H1 (cell line): ENCODE results near the gene TRAF3IP3. TPM values are rescaled to one million over a fixed set of nuclear protein-coding genes. Genes with fewer than 3 reads are reported as not detected.

Experiments
- BACH1 ChIP-seq: IDR thresholded peaks from 2 replicates; pipeline ENCODE4 v1.6.1; 2012; ENCODE audit warnings: low read length, improper control_type of control experiment
- GTF2F1 ChIP-seq: IDR thresholded peaks from 2 replicates; pipeline ENCODE4 v1.6.1; 2012; ENCODE audit warnings: low read depth, low read length, improper control_type of control experiment, borderline replicate concordance
- KDM5A ChIP-seq: fragments of 200-600 bp; IDR thresholded peaks from 2 replicates; pipeline ENCODE4 v1.7.1; 2012; ENCODE audit warnings: mild to moderate bottlenecking, low read length, inconsistent platforms, mixed read lengths
- NRF1 ChIP-seq: IDR thresholded peaks from 2 replicates; pipeline ENCODE4 v1.6.1; 2011; ENCODE audit warnings: mild to moderate bottlenecking, low read depth, low read length, improper control_type of control experiment
- POLR2AphosphoS5 ChIP-seq: IDR thresholded peaks from 2 replicates; pipeline ENCODE4 v1.6.1; 2011; ENCODE audit warnings: low read depth, low read length
- SP1 ChIP-seq: IDR thresholded peaks from 2 replicates; pipeline ENCODE4 v1.6.1; 2011; ENCODE audit warnings: low read depth, low read length
- polyA plus RNA-seq, 7 experiments: library from polyadenylated mRNA; depleted of rRNA in 3 of 7; stranded (reverse) in 5 of 7; unstranded in 2 of 7; fragments of >200 nt in 5 of 7; fragments of 200-250 nt in 2 of 7; gene quantifications; 1 replicate in 5 of 7; 2 replicates in 1 of 7; 4 replicates in 1 of 7; pipeline versions ENCODE4 v1.2.1 to v1.2.3, GENCODE V29; 2011 to 2013; ENCODE audit warnings: missing spikeins in 2 of 7, mixed read lengths in 2 of 7
- total RNA-seq: library from RNA; stranded (reverse); fragmentation: NEBNext Ultra II Directional; extraction: Animal tissue kit (Norgen Biotek cat#: 25700); gene quantifications from 2 replicates; pipeline ENCODE4 v1.2.1, GENCODE V29; 2021

The TRAF3IP3 gene
- total and polyA plus RNA-seq, 2 of the 8 experiments (the other 6 are each of a cell fraction or from before 2014, with no cell fraction given) = not detected

DNA sequence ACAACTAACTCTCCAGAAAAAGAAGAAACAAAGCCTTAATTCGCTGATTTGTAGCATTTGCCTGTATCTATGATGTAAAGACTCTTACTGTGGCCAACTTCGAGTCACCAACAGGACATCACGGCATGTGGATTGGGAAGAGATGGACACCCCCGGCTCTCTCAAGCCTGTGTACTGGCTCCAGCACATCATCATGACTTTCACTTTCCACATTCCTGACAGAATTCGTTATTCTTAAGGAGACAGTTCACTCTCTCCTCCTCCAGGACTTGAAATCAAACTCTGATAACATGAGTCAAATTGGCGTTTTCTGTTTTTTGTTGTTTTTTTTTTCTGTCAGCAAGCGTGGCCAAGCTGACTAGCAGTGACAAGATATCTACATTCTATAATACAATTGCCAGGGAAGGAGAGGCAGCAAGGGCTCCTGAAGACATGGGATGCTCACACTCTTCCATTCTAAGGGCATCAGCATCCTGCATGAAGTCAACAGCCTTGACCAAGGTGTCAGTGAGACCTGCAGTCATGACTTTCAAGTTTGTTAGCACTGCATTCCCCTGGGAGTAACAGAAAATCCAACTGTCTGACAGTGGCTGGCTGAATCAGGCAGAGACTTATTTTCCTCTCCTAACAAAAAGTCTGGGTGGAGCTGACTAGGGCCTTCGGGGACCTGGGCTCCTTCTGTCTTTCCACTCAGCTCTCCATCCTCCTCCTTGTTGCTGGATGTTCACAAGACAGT, 13.3 kb upstream of the TRAF3IP3 start (continued):
- no peak for TF ChIP-seq SP1
- TF ChIP-seq BACH1 = no peak
- no peak for TF ChIP-seq NRF1
- TF ChIP-seq GTF2F1 = no peak
- no peak for TF ChIP-seq KDM5A
- no peak for TF ChIP-seq POLR2AphosphoS5
- TF ChIP-seq, all 59 proteins: peak for 0
